ENCODE results near the gene UMOD.
A peak's percentile ranks its signal among the peaks of the same experiment; 100 is the strongest.

Gene UMOD

GRCh38 chr16:20383106-20384029 is 30.9 kb upstream of the UMOD start:
- peak; percentile 82 for TF ChIP-seq CTCF (IDR thresholded peaks at IDR 0.05; ENCODE audit: borderline replicate concordance, insufficient read depth, low read depth, low read length)
- no peak overlapping the region for H3K4me3 ChIP-seq (ENCODE audit: low read depth, low read length)

GRCh38 chr16:20382202-20382948 is 29.9 kb upstream of the UMOD start:
- no peak overlapping the region for H3K4me3 ChIP-seq (ENCODE audit: low read depth, low read length)
- TF ChIP-seq CTCF (IDR thresholded peaks at IDR 0.05; ENCODE audit: borderline replicate concordance, insufficient read depth, low read depth, low read length), result no peak

GRCh38 chr16:20380782-20381181 is 28.3 kb upstream of the UMOD start:
- no peak for TF ChIP-seq CTCF (IDR thresholded peaks at IDR 0.05; ENCODE audit: borderline replicate concordance, insufficient read depth, low read depth, low read length)
- no peak overlapping the region for H3K4me3 ChIP-seq (ENCODE audit: low read depth, low read length)

GRCh38 chr16:20377181-20377580 is 24.7 kb upstream of the UMOD start:
- no peak overlapping the region for H3K4me3 ChIP-seq (ENCODE audit: low read depth, low read length)
- TF ChIP-seq CTCF (IDR thresholded peaks at IDR 0.05; ENCODE audit: borderline replicate concordance, insufficient read depth, low read depth, low read length), result no peak

- H3K4me3 ChIP-seq (ENCODE audit: low read depth, low read length), result no peak overlapping the region
- no peak for TF ChIP-seq CTCF (IDR thresholded peaks at IDR 0.05; ENCODE audit: borderline replicate concordance, insufficient read depth, low read depth, low read length)
Measured at GRCh38 chr16:20372701-20373100, 20.2 kb upstream of the UMOD start.

- TF ChIP-seq CTCF (IDR thresholded peaks at IDR 0.05; ENCODE audit: borderline replicate concordance, insufficient read depth, low read depth, low read length), result no peak
- H3K4me3 ChIP-seq (ENCODE audit: low read depth, low read length), result no peak overlapping the region
Measured at GRCh38 chr16:20369452-20370054, 17.0 kb upstream of the UMOD start.
